Globus pallidus (tissue), 1 donor: ENCODE data around the gene MTERF1.
"Not testable (repeated sequence)": the region's sequence is repeated elsewhere in the genome, so short reads cannot be mapped to it uniquely, and the experiment has no call there.

Experiments
- DNase-seq: peaks from one replicate; pipeline ENCODE4 v3.0.0-alpha.2; 2015; ENCODE audit warnings: low spot score

Gene MTERF1

GRCh38 chr7:91883676-91884362, 3.3 kb upstream of the MTERF1 start:
- no peak for DNase-seq

GRCh38 chr7:91880016-91880412, 488 bp downstream of the MTERF1 start:
- DNase-seq, result no peak

- DNase-seq, result peak; percentile 11
Measured at GRCh38 chr7:91876391-91877133, 3.9 kb downstream of the MTERF1 start.

- no peak for DNase-seq
Measured at GRCh38 chr7:91875851-91876250, 4.7 kb downstream of the MTERF1 start.

- DNase-seq, result no peak
Measured at GRCh38 chr7:91872928-91873327, 7.6 kb downstream of the MTERF1 start.

GRCh38 chr7:91872069-91872468, 8.4 kb downstream of the MTERF1 start:
- DNase-seq, result no peak

GRCh38 chr7:91869661-91870060, 10.8 kb downstream of the MTERF1 start:
- no peak for DNase-seq

GRCh38 chr7:91866599-91867148, 13.8 kb downstream of the MTERF1 start:
- no peak for DNase-seq

- DNase-seq, result no peak
Measured at GRCh38 chr7:91865511-91865910, 15.0 kb downstream of the MTERF1 start.

- DNase-seq, result not testable (repeated sequence)
Measured at GRCh38 chr7:91864604-91865003, 15.9 kb downstream of the MTERF1 start.

GRCh38 chr7:91864070-91864469, 16.4 kb downstream of the MTERF1 start:
- DNase-seq, result no peak

GRCh38 chr7:91852263-91852741, 28.2 kb downstream of the MTERF1 start:
- no peak for DNase-seq

GRCh38 chr7:91850455-91850854, 30.0 kb downstream of the MTERF1 start:
- DNase-seq, result no peak

GRCh38 chr7:91847876-91848588, 32.5 kb downstream of the MTERF1 start:
- DNase-seq, result no peak

- no peak for DNase-seq
Measured at GRCh38 chr7:91847231-91847630, 33.3 kb downstream of the MTERF1 start.

- no peak for DNase-seq
Measured at GRCh38 chr7:91846436-91846835, 34.1 kb downstream of the MTERF1 start.

GRCh38 chr7:91843831-91844230, 36.7 kb downstream of the MTERF1 start:
- DNase-seq, result no peak

- DNase-seq, result no peak
Measured at GRCh38 chr7:91838439-91838838, 42.1 kb downstream of the MTERF1 start.

- no peak for DNase-seq
Measured at GRCh38 chr7:91837397-91838070, 43.0 kb downstream of the MTERF1 start.

- DNase-seq, result no peak
Measured at GRCh38 chr7:91835826-91836368, 44.6 kb downstream of the MTERF1 start.

- no peak for DNase-seq
Measured at GRCh38 chr7:91835091-91835825, 45.2 kb downstream of the MTERF1 start.
